ENCODE measurements around the gene COL4A1.

DNA sequence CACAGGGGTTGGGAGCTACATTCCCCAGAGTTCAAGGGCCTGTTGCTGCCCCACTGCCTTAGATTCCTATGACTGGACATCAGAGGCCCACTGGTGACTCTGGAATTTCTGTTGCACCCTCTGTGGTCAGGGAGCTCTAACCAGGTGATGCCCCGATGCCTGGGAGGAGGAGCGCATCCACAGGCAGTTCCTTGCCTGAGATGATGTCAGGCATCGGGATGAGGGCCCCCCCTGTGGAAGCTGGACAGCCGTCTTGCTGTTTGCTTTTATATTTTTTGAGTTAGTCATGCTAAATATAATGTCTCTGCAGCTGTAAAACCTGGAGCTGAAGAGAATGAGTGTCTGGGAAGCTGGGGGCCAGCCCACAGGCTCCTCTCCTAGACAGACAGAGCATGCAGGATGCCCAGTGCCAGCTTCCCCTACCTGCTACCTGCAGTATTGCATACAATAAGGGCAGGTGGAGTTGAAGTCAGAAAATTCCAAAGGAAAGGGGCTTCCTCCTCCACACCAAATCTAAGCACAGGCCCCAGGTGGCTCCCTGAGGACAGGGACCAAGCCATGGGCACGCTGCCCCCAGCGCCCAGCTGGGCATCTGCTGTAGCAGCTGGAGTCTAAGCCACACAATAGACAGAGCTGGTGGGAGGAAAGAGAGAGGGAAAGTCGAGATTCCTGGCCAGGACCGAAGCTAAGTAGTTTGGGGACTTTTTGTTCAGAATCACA, 16.4 kb upstream of the COL4A1 start:
- TF ChIP-seq, protein P1, sequence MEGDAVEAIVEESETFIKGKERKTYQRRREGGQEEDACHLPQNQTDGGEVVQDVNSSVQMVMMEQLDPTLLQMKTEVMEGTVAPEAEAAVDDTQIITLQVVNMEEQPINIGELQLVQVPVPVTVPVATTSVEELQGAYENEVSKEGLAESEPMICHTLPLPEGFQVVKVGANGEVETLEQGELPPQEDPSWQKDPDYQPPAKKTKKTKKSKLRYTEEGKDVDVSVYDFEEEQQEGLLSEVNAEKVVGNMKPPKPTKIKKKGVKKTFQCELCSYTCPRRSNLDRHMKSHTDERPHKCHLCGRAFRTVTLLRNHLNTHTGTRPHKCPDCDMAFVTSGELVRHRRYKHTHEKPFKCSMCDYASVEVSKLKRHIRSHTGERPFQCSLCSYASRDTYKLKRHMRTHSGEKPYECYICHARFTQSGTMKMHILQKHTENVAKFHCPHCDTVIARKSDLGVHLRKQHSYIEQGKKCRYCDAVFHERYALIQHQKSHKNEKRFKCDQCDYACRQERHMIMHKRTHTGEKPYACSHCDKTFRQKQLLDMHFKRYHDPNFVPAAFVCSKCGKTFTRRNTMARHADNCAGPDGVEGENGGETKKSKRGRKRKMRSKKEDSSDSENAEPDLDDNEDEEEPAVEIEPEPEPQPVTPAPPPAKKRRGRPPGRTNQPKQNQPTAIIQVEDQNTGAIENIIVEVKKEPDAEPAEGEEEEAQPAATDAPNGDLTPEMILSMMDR (IDR thresholded peaks at IDR 0.05; ENCODE audit: insufficient read depth, low read length): no peak
- TF ChIP-seq SPI1 (IDR thresholded peaks at IDR 0.05; ENCODE audit: borderline replicate concordance, low read depth): no peak
- TF ChIP-seq, protein P2, sequence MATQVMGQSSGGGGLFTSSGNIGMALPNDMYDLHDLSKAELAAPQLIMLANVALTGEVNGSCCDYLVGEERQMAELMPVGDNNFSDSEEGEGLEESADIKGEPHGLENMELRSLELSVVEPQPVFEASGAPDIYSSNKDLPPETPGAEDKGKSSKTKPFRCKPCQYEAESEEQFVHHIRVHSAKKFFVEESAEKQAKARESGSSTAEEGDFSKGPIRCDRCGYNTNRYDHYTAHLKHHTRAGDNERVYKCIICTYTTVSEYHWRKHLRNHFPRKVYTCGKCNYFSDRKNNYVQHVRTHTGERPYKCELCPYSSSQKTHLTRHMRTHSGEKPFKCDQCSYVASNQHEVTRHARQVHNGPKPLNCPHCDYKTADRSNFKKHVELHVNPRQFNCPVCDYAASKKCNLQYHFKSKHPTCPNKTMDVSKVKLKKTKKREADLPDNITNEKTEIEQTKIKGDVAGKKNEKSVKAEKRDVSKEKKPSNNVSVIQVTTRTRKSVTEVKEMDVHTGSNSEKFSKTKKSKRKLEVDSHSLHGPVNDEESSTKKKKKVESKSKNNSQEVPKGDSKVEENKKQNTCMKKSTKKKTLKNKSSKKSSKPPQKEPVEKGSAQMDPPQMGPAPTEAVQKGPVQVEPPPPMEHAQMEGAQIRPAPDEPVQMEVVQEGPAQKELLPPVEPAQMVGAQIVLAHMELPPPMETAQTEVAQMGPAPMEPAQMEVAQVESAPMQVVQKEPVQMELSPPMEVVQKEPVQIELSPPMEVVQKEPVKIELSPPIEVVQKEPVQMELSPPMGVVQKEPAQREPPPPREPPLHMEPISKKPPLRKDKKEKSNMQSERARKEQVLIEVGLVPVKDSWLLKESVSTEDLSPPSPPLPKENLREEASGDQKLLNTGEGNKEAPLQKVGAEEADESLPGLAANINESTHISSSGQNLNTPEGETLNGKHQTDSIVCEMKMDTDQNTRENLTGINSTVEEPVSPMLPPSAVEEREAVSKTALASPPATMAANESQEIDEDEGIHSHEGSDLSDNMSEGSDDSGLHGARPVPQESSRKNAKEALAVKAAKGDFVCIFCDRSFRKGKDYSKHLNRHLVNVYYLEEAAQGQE (IDR thresholded peaks at IDR 0.05; ENCODE audit: insufficient replicate concordance, low read depth): no peak
- no peak for TF ChIP-seq POLR2AphosphoS5 (IDR thresholded peaks at IDR 0.05; ENCODE audit: low read depth)
- no peak for TF ChIP-seq GABPA (IDR thresholded peaks at IDR 0.05; ENCODE audit: low read depth)
